ENCODE measurements around the gene OR6J1.

- TF ChIP-seq CTCF (IDR thresholded peaks at IDR 0.05) = no peak
- TF ChIP-seq POLR2A (IDR thresholded peaks at IDR 0.05) = no peak
These were observed 6.9 kb upstream of the OR6J1 start for GRCh38 chr14:22650960-22651521.

Measured in body of pancreas (tissue), 4 donors.